Stomach (tissue), 4 donors: ENCODE measurements around the gene MAP7.

Source experiments
- EP300 ChIP-seq: sonication (generic); formaldehyde crosslinking; IDR thresholded peaks from one replicate; pipeline ENCODE4 v1.6.1; 2017; ENCODE audit warnings: antibody characterized with exemption
- POLR2AphosphoS5 ChIP-seq, 3 donors: sonication (generic); formaldehyde crosslinking; IDR thresholded peaks; one replicate each; pipeline ENCODE4 v1.6.1; 2016; ENCODE audit warnings: antibody characterized with exemption in 3 of 3
- TF ChIP-seq, protein P1 (sequence below), 7 experiments: fragments of 450-650 bp in 4 of 7; fragments of 200-600 bp in 3 of 7; sonication (generic) in 3 of 7; IDR thresholded peaks; one replicate each; pipeline ENCODE4 v1.5.1; 2016 to 2019; ENCODE audit warnings: antibody characterized with exemption in 7 of 7, control low read depth in 2 of 7, mild to moderate bottlenecking in 1 of 7

- TF ChIP-seq, protein P1, sequence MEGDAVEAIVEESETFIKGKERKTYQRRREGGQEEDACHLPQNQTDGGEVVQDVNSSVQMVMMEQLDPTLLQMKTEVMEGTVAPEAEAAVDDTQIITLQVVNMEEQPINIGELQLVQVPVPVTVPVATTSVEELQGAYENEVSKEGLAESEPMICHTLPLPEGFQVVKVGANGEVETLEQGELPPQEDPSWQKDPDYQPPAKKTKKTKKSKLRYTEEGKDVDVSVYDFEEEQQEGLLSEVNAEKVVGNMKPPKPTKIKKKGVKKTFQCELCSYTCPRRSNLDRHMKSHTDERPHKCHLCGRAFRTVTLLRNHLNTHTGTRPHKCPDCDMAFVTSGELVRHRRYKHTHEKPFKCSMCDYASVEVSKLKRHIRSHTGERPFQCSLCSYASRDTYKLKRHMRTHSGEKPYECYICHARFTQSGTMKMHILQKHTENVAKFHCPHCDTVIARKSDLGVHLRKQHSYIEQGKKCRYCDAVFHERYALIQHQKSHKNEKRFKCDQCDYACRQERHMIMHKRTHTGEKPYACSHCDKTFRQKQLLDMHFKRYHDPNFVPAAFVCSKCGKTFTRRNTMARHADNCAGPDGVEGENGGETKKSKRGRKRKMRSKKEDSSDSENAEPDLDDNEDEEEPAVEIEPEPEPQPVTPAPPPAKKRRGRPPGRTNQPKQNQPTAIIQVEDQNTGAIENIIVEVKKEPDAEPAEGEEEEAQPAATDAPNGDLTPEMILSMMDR (IDR thresholded peaks at IDR 0.05): no peak
- TF ChIP-seq POLR2AphosphoS5 (IDR thresholded peaks at IDR 0.05): no peak
- TF ChIP-seq EP300: no peak
Measured at GRCh38 chr6:136408204-136408603, 142.0 kb downstream of the MAP7 start.
